LNCAP (cell line): Measurements from ENCODE around the gene FBXW7.

Experiments used
- TF ChIP-seq, protein P1 (sequence below): fragments of 450-650 bp; IDR thresholded peaks from 2 replicates; pipeline ENCODE4 v1.5.1; 2017; ENCODE audit warnings: mild to moderate bottlenecking

The FBXW7 gene

DNA sequence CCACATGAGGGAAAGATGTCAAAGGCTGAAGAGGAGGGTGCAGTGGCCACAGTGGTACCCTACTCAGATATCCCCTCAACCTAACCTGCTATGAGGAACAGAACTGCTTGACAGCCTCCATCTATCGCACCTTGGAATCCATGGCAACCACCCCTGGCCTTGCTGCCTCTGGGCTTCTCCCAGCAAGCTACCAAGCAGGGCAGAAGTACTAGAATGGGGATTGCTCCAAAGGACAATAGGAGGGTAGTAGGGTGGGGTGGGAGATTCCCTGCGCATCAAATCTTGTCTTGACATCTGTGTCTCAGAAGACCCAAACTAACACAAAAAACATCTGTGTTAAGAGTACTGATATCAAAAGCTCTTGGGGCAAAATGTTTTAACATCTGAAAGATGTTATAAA, 118.2 kb downstream of the FBXW7 start:
- TF ChIP-seq, protein P1, sequence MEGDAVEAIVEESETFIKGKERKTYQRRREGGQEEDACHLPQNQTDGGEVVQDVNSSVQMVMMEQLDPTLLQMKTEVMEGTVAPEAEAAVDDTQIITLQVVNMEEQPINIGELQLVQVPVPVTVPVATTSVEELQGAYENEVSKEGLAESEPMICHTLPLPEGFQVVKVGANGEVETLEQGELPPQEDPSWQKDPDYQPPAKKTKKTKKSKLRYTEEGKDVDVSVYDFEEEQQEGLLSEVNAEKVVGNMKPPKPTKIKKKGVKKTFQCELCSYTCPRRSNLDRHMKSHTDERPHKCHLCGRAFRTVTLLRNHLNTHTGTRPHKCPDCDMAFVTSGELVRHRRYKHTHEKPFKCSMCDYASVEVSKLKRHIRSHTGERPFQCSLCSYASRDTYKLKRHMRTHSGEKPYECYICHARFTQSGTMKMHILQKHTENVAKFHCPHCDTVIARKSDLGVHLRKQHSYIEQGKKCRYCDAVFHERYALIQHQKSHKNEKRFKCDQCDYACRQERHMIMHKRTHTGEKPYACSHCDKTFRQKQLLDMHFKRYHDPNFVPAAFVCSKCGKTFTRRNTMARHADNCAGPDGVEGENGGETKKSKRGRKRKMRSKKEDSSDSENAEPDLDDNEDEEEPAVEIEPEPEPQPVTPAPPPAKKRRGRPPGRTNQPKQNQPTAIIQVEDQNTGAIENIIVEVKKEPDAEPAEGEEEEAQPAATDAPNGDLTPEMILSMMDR, result no peak

DNA sequence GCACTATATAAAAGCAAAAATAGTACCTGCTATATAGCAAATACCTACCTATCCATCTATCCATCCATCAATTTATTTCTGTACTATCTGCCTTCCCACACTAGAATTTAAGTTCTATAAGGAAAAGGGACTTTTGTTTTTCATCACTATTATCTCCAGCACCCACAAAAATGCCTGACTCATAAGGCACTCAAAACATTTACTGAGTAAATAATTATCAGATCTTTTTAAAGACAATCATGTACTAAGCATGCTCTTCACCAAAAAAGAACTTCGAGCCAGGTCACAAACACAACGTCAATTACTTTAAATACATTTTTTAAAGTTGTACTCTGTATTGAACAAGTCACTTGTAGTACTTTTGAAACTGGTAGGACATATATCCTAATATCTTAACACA, 119.9 kb downstream of the FBXW7 start:
- TF ChIP-seq, protein P1, result no peak

DNA sequence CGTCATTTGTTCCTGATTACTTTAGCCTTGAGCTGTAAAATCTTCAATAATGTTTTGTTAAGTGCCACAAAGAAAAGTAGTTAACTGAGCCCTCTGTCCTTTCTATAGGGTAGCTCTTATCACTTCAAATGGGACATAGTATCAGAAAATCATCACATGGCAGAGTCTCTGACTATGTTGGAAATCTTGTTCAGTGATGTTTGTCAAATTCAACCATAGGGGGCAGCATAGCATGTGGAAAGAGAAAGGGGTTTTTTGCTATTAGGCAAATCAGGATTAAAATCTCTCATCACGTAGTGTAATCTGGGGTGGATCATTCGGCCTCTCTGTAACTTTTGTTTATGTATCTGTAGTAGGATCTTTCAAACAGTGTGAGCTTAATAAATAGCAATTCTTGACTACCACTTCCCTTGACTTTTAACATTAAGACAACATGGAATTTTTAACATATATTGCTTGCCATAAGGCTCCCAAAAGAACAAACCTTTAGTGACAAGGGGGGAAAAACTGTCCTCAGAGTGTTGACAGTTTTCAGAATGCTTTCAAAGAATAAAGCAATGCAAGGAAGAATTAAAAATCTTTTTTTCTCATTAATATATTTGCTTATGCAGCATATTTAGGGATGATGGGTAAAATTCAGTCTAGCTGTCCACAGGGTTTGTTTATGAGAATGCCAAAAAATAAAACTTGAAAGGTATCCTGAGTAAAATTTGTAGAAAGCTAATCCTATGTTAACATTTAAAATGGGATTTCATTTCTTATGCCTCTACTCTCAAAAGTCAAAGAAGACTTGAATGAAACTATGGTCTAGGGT, 127.2 kb downstream of the FBXW7 start:
- TF ChIP-seq, protein P1, result peak; percentile 62

DNA sequence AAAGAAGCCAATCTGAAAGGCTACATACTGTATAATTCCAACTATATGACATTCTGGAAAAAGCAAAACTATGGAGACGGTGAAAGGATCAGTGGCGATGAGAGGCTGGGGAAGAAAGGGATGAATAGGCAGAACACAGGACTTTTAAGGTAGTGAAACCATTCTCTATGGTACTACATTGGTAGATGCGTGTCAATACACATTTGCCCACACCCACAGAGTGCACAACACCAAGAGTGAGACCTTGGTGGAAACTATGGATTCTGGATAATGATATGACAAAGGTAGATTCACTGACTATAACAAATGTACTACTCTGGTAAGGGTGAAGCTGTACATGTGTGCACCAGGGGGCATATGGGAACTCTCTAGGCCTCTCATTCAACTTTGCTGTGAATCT, 134.5 kb downstream of the FBXW7 start:
- TF ChIP-seq, protein P1, result no peak

DNA sequence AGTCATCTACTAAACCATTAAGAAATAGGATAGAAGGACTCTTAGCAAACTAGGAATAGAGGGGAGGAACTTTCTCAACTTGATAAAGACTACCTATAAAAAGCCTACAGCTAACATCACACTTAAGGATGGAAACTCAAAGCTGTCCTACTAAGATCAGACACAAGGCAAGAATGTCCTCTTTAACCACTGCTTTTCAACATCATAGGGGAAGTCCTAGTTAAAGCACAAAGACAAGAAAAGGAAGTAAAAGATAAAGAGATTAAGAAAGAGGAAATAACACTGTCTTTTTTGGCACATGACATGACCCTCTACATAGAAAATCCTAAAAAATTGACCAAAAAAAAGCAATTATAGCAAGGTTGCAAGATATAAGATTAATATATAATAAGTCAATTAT, 136.6 kb downstream of the FBXW7 start:
- TF ChIP-seq, protein P1, result no peak

DNA sequence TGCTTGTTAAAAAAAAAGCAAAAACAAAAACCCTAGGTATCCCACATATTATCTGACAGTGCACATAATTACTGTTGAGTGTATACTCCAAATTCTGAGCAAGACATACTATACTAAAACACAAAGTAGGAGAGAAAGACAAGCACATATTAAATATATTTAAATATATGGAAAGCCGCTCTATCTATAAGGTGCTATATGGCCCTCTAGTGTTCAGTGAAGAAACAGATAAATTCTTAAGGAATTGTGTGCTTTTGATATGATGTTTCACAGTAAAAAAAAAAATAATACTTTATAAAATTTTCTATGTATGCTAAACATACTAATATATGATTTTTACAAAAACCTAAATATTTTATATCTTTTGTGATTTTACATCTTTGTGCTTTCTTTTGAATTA, 137.8 kb downstream of the FBXW7 start:
- TF ChIP-seq, protein P1, result peak; percentile 51

DNA sequence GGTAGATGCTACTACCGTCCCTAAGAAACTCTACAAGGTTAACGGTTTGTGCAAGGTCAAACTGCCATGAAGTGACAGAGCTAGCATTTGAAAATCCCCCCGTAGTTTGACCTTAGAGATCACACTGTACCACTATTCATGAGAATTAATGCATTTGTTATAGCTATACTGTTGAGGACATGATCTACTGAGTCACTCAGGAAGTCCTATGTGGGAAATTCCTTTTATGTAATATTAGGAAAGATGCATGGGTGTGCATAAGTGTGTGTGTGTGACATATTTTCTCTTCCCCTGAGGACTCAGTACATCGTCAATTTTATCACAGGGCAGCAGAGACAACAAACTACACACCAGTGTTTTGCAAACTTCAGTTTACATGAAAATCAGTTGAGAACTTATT, 141.1 kb downstream of the FBXW7 start:
- TF ChIP-seq, protein P1, result no peak
